GM12865 (cell line): ENCODE data around the gene MAD1L1.

Source experiments
- DNase-seq: peaks from one replicate; pipeline ENCODE4 v3.0.0; 2010; ENCODE audit warnings: low read depth
- H3K4me3 ChIP-seq: 2 replicates; pipeline ENCODE4 v1.5.1; 2011; ENCODE audit warnings: mild to moderate bottlenecking, low read depth, low read length, control low read depth
- TF ChIP-seq, protein P1 (sequence below): IDR thresholded peaks from 2 replicates; pipeline ENCODE4 v1.5.1; 2011; ENCODE audit warnings: low read length, control low read depth, low read depth, inconsistent platforms; ENCODE audit not compliant: insufficient read depth; ENCODE audit errors: missing control alignments

Gene MAD1L1

GRCh38 chr7:2213551-2214215 lies 19.1 kb downstream of the MAD1L1 start:
- H3K4me3 ChIP-seq = no peak overlapping the region

GRCh38 chr7:2212906-2213305 lies 19.8 kb downstream of the MAD1L1 start:
- TF ChIP-seq, protein P1, sequence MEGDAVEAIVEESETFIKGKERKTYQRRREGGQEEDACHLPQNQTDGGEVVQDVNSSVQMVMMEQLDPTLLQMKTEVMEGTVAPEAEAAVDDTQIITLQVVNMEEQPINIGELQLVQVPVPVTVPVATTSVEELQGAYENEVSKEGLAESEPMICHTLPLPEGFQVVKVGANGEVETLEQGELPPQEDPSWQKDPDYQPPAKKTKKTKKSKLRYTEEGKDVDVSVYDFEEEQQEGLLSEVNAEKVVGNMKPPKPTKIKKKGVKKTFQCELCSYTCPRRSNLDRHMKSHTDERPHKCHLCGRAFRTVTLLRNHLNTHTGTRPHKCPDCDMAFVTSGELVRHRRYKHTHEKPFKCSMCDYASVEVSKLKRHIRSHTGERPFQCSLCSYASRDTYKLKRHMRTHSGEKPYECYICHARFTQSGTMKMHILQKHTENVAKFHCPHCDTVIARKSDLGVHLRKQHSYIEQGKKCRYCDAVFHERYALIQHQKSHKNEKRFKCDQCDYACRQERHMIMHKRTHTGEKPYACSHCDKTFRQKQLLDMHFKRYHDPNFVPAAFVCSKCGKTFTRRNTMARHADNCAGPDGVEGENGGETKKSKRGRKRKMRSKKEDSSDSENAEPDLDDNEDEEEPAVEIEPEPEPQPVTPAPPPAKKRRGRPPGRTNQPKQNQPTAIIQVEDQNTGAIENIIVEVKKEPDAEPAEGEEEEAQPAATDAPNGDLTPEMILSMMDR = no peak
- no peak overlapping the region for H3K4me3 ChIP-seq
- no peak for DNase-seq

More at GRCh38 chr7:2213551-2214215, 19.1 kb downstream of the MAD1L1 start:
- no peak for DNase-seq
- TF ChIP-seq, protein P1 = no peak

GRCh38 chr7:2211926-2212325 lies 20.8 kb downstream of the MAD1L1 start:
- TF ChIP-seq, protein P1 = no peak
- no peak overlapping the region for H3K4me3 ChIP-seq
- DNase-seq = no peak

DNA sequence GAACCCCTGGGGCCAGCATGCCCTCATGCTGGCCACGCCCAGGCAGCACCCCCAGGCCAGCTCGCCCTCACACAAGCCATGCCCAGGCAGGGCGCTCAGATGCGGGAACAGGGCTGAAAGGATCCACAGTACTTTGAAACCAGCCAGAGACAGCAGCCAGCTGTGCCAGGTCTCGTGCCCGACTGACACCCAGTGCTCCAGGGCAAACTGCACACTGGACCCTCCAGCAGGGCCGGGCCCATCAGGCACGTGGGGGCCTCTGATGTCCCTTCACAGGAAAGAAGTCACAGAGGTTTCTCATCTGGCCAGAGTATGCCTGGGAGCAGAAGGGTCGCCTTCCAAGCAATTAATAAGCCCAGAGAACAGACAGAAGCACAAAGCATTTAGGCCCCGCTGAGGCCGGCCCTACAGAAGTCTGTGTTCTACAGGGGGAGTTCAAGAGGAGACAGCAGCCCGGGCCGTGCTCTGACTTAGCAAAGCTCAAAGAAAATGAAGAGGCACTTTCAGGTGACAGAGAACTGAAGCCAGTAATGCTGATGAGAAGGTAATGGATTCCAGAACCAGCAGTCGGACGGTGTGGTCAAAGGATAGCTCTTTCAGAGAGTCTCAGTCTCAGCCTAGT lies 21.4 kb downstream of the MAD1L1 start:
- DNase-seq = no peak
- H3K4me3 ChIP-seq = no peak overlapping the region
- TF ChIP-seq, protein P1 = no peak

GRCh38 chr7:2210551-2211258 lies 22.0 kb downstream of the MAD1L1 start:
- no peak overlapping the region for H3K4me3 ChIP-seq
- DNase-seq = no peak
- TF ChIP-seq, protein P1 = no peak

- H3K4me3 ChIP-seq = no peak overlapping the region
- no peak for DNase-seq
- TF ChIP-seq, protein P1 = no peak
Observed at GRCh38 chr7:2209961-2210323, 22.8 kb downstream of the MAD1L1 start.
